WI38 (cell line): ENCODE results near the gene MAP3K20.

Experiments used
- H3K4me3 ChIP-seq: 2 replicates; pipeline ENCODE4 v1.5.1; 2011; ENCODE audit warnings: low read depth, mild to moderate bottlenecking, control low read depth, low read length
- TF ChIP-seq, protein P1 (sequence below): IDR thresholded peaks from 2 replicates; pipeline ENCODE4 v1.5.1; 2012; ENCODE audit warnings: low read depth, mild to moderate bottlenecking, control low read depth, low read length

MAP3K20 gene

DNA sequence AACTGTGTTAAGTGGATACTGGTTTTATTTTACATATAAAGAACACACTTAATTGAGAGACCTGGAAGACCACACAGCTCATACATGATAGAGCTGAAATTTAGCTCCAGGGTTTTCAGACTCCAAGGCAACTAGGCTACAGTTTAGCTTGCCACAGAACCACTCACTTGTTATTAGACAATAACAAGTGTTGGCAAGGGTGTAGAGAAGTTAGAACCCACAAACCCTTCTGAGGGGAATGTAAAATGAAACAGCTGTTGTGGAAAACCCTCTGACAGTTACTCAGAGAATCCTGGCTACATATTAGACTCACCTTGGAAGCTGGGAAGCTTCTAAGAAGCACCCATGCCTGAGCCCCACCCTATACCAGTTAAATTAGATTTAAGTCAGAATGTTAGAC, 75.3 kb downstream of the MAP3K20 start:
- H3K4me3 ChIP-seq = no peak overlapping the region
- TF ChIP-seq, protein P1, sequence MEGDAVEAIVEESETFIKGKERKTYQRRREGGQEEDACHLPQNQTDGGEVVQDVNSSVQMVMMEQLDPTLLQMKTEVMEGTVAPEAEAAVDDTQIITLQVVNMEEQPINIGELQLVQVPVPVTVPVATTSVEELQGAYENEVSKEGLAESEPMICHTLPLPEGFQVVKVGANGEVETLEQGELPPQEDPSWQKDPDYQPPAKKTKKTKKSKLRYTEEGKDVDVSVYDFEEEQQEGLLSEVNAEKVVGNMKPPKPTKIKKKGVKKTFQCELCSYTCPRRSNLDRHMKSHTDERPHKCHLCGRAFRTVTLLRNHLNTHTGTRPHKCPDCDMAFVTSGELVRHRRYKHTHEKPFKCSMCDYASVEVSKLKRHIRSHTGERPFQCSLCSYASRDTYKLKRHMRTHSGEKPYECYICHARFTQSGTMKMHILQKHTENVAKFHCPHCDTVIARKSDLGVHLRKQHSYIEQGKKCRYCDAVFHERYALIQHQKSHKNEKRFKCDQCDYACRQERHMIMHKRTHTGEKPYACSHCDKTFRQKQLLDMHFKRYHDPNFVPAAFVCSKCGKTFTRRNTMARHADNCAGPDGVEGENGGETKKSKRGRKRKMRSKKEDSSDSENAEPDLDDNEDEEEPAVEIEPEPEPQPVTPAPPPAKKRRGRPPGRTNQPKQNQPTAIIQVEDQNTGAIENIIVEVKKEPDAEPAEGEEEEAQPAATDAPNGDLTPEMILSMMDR = no peak

DNA sequence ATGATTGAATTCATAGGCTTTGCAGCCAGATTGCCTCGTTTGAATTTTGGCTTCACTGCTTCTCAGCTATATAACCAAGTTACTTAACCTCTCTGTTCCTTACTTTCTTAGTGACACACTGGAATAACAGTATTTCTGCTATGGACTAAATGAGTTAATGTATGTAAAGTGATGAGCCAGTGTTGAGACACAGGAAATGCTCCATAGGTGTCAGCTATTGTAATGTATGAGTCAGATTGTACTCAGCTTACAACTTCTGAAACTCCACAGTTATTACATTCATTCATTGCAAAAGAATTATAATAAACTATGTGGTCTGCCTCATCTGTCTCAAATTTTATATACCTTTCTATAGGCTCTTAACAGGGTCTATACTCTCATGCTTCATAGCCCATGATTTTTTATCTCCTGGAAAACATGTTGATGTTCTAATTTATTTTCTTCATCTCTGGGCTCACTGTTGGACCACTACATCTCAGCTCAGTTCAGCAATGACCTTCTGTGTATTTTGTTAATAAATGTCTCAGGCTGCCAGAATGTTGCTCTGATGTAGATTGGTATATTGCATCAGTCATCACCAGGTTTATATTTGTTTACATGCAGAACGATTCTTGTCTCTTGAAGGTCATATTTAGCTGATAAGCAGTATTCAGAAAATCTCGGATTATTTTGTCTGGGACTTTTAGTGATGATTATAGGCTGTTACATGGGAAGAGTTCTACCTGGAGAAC, 76.2 kb downstream of the MAP3K20 start:
- TF ChIP-seq, protein P1 = no peak
- H3K4me3 ChIP-seq = no peak overlapping the region

DNA sequence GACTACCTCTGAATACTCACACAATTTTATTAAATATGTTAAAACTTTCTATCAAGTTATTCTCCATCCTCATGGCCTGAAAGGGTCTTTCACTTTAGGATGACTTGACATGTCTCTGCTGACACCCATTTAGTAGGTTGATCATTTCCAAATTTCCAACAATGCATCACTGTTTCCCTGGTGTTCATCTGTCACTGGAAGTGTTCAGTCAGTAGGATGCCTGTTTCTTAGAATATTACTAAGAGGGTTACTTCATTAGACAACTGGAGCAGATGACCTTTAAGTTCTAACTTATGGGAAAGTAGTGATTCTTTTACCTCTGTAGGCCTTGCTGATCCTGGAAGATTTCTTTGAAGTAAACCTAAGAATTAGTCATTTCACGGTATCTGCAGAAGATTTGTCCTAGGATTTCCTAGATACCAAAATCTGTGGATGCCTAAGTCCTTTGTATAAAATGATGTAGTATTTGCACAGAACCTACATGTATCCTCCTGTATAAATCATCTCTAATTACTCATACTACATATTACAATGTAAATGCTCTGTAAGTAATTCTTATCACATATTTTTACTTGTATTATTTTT, 77.7 kb downstream of the MAP3K20 start:
- TF ChIP-seq, protein P1 = no peak

DNA sequence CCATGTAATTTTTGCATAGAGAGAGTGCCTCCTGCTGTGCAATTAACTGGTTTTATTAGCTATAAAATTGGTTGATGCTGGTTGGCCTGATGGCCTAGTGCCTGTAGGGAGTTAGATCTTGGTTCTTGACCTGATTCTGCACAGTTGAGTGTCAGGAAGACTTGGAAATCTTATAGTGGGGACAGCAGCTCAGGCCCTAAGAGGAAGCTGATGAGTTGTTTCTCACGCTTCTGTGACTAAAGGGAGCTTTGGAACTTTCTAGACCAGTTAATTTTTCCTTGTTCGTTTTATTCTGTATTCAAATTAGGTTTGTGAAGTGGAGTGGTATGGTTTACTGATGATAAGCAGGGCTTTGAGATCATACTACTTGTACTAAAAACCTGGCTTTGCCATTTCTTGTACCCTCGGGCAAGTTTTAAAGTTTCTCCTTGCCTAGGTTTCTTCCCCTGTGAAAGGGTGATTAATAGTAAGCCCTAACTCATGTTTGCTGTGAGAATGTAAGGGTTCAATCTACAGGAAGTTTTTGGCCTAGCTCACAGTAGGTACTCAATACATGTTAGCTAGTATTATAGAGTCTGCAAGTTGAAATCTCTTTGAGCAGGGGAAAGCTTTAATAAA, 82.1 kb downstream of the MAP3K20 start:
- TF ChIP-seq, protein P1 = no peak
- no peak overlapping the region for H3K4me3 ChIP-seq

More for the DNA sequence above, 77.7 kb downstream of the MAP3K20 start:
- no peak overlapping the region for H3K4me3 ChIP-seq

DNA sequence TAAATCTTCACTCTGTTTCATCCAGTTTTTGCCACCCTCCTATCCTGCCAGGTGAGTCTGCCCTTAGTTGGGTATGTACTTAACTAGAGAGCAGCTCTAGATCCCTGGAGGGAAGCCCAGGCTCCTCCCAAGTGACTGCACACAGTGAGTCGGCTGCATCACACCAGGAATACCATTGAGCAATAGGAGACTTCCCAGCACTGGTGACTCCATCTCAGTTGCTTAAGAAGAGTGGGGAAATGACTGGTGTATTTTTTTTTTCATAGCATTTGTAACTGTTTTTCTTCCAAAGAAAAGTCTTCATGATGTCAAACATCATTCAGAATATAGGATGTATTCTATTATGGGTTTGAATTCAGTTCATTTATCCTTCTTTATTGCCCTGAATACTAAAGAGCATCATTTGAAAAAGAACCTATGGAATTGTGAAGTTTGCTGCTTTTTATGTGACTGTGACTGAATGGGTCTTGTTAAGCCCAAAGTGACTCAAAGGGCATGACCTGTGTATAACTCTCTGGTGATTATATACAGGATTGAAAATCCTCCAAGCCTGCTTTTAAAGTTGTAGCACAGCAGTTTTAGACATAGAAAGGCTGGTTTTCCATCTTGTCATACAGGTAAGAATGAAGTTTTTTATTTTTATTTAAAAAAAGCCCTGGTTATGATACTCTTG, 84.3 kb downstream of the MAP3K20 start:
- no peak overlapping the region for H3K4me3 ChIP-seq
- TF ChIP-seq, protein P1 = no peak

DNA sequence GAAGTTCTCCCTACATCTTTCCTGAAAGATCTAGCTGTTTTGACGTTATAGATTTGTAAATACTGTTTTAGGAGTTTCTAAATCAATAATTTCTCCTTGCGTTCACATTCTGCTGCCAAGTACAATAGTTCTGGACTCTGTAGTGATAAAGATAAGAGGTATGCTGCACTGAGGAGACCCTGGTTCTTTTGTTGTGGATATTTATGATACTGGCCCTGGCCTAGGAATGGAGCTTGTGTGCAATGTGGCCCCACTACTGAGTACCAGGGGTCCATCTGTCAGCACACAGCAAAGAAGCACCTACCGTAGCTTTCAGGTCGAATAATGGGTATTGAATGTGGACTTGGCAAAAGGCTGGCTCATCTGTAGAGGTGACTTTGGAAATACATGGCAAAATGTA, 85.0 kb downstream of the MAP3K20 start:
- TF ChIP-seq, protein P1 = no peak
- H3K4me3 ChIP-seq = no peak overlapping the region

DNA sequence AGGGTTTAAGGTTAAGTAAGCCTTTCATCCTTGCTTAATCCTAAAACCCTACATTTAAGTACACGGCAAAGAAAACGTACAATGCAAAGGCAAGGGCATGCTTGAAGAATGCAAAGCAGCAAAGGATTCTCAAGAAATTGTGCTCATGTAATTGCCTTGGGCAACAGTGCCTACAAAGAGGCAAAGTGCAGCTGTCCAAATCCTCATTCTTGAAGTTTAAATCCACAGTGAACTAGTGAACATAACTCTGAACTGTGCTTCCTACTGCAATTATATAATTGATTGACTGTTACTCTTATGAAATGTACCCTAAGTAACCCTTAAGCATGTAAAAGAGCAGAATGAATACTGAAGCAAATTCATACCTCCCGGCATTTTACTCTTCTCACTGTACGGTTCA, 85.4 kb downstream of the MAP3K20 start:
- TF ChIP-seq, protein P1 = no peak

More for the DNA sequence above, 85.4 kb downstream of the MAP3K20 start:
- H3K4me3 ChIP-seq = no peak overlapping the region
